ENCODE data around the gene RAB24. TPM values are rescaled to one million over a fixed set of nuclear protein-coding genes. Genes with fewer than 3 reads are reported as not detected.
A peak's percentile ranks its signal among the peaks of the same experiment; 100 is the strongest.
"Not testable (repeated sequence)": the region's sequence is repeated elsewhere in the genome, so short reads cannot be mapped to it uniquely, and the experiment has no call there.

The RAB24 gene
- total RNA-seq, result 10 to 100 TPM; 26.3 to 29.8 (median 27.5) TPM

DNA sequence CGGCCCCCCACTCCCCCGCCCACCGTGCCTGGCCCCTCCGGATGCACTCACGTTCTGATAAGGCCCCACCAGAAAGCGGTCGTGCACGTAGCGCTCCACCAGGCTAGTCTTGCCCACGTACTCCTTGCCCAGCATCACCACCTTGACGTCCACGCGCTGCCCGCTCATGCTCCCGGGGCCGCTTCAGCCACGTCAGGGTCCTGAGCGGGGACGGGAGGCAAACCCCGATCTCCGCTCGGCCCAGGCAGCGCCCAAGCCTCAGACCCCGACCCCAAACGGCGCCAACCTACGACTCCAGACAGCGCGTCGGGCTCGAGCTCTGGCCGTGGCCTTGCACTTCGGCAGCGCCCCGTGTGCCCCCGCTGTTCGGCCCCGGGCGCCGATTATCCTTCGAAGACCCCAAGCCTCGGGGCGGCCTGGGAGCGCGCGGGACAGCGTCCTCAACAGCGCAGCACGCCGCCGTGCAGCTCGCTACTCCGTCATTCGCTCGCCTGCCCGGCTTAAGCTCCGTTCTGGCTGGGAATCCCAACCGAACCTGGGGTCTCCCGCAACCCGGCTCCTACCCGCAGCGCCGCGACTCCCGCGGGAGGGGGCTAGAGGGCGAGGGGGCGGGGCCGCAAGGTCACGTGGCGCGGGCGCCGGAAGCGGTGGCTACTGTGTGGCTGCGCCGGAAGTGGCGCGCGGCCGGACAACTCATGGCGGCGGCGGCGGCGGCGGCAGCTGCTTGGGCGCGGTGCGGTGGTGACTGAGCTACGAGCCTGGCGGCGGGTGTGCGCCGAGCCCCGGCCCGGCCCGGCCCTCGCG, at the start of gene RAB24, which contains the start of gene PRELID1:
RAB24 (minus strand) TSS at position 599 of the 804 bp plus-strand sequence; CDS start at position 168, 431 bp downstream.
PRELID1 (plus strand) TSS at position 679 of the 804 bp plus-strand sequence. CDS start 187 bp downstream, outside the sequence.
- DNase-seq, result peak; percentile 82
- peaks cover 65% of the 10 kb centered on the region for H3K4me1 Mint-ChIP-seq (ENCODE audit: low read depth)
- peaks cover 12% of the 10 kb centered on the region for H3K36me3 Mint-ChIP-seq (ENCODE audit: insufficient read depth)

GRCh38 chr5:177353093-177353492, 49.6 kb upstream of the RAB24 start:
- no peaks in the 10 kb centered on the region for H3K27me3 Mint-ChIP-seq (ENCODE audit: low read depth)
- no peak for ATAC-seq
- H3K36me3 Mint-ChIP-seq (ENCODE audit: insufficient read depth), result peaks cover 10% of the 10 kb centered on the region
- peaks cover 62% of the 10 kb centered on the region for H3K4me1 Mint-ChIP-seq (ENCODE audit: low read depth)
- no peak overlapping the region for H3K4me3 Mint-ChIP-seq
- no peaks in the 10 kb centered on the region for H3K9me3 Mint-ChIP-seq
- no peak for DNase-seq

More for the DNA sequence above, at the start of gene RAB24, which contains the start of gene PRELID1:
- no peaks in the 10 kb centered on the region for H3K9me3 Mint-ChIP-seq
- ATAC-seq, result peak; percentile 81
- H3K27me3 Mint-ChIP-seq (ENCODE audit: low read depth), result no peaks in the 10 kb centered on the region
- H3K4me3 Mint-ChIP-seq, result peak within 1 kb of the TSS; percentile 92

DNA sequence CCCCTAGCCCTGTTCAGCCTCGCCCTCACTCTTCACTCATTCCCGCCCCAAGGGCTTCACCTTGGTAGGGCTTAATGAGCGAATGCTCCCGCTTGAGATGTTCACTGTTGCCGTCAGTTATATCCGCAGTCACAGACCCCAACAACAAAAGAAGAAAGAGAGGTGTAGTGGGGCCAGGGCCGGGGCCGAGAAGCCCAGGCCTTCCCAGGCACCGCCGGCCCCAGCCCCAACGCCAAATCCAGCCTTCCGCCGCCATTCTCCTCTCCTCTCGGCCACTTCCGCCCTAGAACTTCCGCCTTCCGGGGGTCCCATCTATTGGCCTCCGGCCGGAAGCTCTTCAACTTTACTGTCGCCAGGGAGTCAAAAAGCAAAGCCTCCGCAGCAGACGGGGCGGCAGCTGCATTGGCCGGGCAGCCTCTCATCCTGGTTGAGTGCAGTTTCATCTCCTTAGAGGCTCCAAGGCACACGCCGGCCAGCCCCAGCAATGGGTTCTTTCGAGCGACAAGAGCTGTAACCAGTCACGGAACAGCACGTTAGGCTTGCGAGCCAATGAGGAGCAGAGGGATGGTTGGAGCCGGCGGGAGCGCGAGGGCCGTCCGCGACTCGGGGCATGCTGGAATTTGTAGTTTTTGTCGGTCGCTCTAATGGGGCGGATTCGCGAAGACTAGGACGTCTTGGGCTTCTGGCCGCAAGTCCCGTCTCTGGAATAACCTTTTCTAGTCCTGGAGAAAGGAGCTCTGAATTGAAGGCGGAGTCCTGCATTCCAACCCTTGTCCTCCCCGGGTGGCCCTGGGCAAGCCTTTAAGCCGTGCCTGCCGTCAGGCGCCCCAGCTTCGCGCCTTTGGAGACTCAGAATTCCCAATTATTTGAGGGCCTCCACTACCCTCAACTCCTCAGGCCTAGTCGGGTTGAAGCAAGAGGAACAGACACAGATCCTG, 48.1 kb upstream of the RAB24 start, which contains the start of gene LMAN2:
LMAN2 (minus strand) TSS at position 277 of the 938 bp plus-strand sequence; CDS start at position 256, 21 bp downstream.
- peak; percentile 97 to 98 for ATAC-seq
- peak; percentile 82 for DNase-seq
- peaks cover 61% of the 10 kb centered on the region for H3K4me1 Mint-ChIP-seq (ENCODE audit: low read depth)
- no peaks in the 10 kb centered on the region for H3K9me3 Mint-ChIP-seq
- H3K27me3 Mint-ChIP-seq (ENCODE audit: low read depth), result no peaks in the 10 kb centered on the region
- peak within 1 kb of the TSS; percentile 97 for H3K4me3 Mint-ChIP-seq
- peaks cover 19% of the 10 kb centered on the region for H3K36me3 Mint-ChIP-seq (ENCODE audit: insufficient read depth)

DNA sequence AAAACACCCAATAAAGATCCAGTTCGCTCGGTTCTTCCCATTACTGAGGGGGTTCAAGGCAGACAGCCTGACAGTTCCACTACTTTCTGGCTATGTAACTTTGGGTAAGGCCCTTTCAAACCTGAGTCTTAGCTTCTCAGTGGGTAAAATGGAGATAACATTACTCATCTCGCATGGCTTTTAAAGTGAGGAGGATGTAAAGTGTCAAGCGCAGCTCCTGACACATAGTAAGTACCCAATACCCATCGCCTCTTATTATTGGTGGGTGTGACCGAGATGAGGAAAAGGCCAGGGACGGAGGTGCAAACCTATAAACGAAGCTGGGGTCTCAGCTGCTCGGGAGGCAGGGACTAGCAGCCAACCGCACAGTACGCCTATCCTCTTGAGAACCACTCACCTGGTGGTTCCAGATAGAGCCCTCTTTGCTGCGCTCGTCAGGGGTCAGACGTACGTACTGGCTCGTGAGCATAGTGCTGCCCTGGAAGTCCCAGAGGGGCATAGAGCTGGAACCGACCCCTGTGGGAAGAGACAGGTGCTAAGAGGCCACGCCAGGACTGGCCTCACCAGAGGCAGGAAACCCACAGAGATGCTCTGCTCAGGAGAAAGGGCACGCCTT, 47.4 kb upstream of the RAB24 start:
- H3K27me3 Mint-ChIP-seq (ENCODE audit: low read depth), result no peaks in the 10 kb centered on the region
- ATAC-seq (peak; percentile 6 to 7), DNase-seq (no peak)
- peaks cover 58% of the 10 kb centered on the region for H3K4me1 Mint-ChIP-seq (ENCODE audit: low read depth)
- no peaks in the 10 kb centered on the region for H3K9me3 Mint-ChIP-seq
- H3K36me3 Mint-ChIP-seq (ENCODE audit: insufficient read depth), result peaks cover 20% of the 10 kb centered on the region
- H3K4me3 Mint-ChIP-seq, result peak overlapping the region; percentile 97

- peaks cover 47% of the 10 kb centered on the region for H3K4me1 Mint-ChIP-seq (ENCODE audit: low read depth)
These were observed 46.2 kb upstream of the RAB24 start for GRCh38 chr5:177349762-177350161.

DNA sequence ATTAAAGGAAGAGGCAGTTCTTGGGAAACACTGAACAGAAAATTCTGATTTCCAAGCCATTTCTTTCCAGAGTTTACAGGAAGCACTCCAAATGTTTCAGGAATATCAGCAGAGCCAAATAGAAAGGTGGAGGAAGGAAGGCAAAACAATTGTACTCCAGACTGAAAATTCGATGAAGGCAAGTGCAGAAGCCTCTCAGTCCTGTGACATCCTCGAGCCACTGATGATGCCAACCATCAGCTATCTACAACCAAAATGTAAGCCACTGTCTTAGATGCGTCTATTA, 45.8 kb upstream of the RAB24 start:
- peaks cover 43% of the 10 kb centered on the region for H3K4me1 Mint-ChIP-seq (ENCODE audit: low read depth)
- no peaks in the 10 kb centered on the region for H3K27me3 Mint-ChIP-seq (ENCODE audit: low read depth)
- no peak for DNase-seq
- H3K9me3 Mint-ChIP-seq, result no peaks in the 10 kb centered on the region
- H3K4me3 Mint-ChIP-seq, result peak overlapping the region; percentile 97
- peaks cover 20% of the 10 kb centered on the region for H3K36me3 Mint-ChIP-seq (ENCODE audit: insufficient read depth)
- no peak for ATAC-seq

More at GRCh38 chr5:177349762-177350161, 46.2 kb upstream of the RAB24 start:
- ATAC-seq (no peak), DNase-seq (no peak)
- no peaks in the 10 kb centered on the region for H3K9me3 Mint-ChIP-seq
- H3K4me3 Mint-ChIP-seq, result peak overlapping the region; percentile 97
- peaks cover 20% of the 10 kb centered on the region for H3K36me3 Mint-ChIP-seq (ENCODE audit: insufficient read depth)
- H3K27me3 Mint-ChIP-seq (ENCODE audit: low read depth), result no peaks in the 10 kb centered on the region

DNA sequence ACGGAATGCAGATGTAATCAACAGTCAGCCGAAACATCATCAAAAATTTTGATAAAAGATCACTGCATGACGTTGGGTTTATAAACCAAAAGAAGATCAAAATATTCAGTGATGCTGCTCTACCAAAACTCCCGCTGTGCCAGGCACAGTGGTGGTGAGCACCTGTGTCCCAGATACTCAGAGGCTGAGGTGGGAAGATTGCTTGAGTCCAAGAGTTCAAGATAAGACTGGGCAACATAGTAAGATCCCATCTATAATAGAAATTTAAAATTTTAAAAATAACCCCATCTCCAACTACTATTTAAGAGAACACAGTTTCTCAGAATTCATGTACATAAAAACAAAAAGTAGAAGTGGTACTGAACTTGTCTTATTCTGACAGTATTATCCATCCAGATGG, 44.2 kb upstream of the RAB24 start:
- H3K9me3 Mint-ChIP-seq, result no peaks in the 10 kb centered on the region
- H3K4me3 Mint-ChIP-seq, result no peak overlapping the region
- peaks cover 45% of the 10 kb centered on the region for H3K4me1 Mint-ChIP-seq (ENCODE audit: low read depth)
- H3K27me3 Mint-ChIP-seq (ENCODE audit: low read depth), result no peaks in the 10 kb centered on the region
- DNase-seq (no peak), ATAC-seq (no peak)
- peaks cover 22% of the 10 kb centered on the region for H3K36me3 Mint-ChIP-seq (ENCODE audit: insufficient read depth)

DNA sequence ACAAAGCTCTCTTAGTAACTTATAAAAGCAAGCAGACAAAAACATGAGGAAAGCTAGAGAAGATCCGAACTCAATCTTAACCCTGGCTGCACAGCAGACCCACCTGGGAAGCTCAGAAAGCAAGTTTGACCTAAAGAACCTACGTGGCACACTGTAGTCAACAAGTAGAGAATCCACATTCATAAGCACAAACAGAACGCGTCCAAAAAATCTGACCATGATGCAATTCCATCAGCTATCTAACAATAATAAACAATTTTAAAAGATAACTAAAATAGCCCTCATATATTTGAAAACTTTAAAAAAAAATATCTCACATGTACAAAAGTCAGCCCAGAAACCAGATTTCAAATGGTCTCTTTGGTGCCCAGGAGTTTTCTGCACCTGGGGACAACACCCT, 43.3 kb upstream of the RAB24 start:
- no peak for DNase-seq
- Mint-ChIP-seq H3K4me1 (ENCODE audit: low read depth) (peaks cover 42% of the 10 kb centered on the region), H3K4me3 (peak overlapping the region; percentile 6), H3K27me3 (ENCODE audit: low read depth) (no peaks in the 10 kb centered on the region), H3K9me3 (no peaks in the 10 kb centered on the region), H3K36me3 (ENCODE audit: insufficient read depth) (peaks cover 24% of the 10 kb centered on the region)
- ATAC-seq, result no peak

GRCh38 chr5:177344891-177345290, 41.4 kb upstream of the RAB24 start:
- H3K36me3 Mint-ChIP-seq (ENCODE audit: insufficient read depth), result peaks cover 31% of the 10 kb centered on the region
- no peak overlapping the region for H3K4me3 Mint-ChIP-seq
- peaks cover 35% of the 10 kb centered on the region for H3K4me1 Mint-ChIP-seq (ENCODE audit: low read depth)
- ATAC-seq, result no peak
- no peaks in the 10 kb centered on the region for H3K27me3 Mint-ChIP-seq (ENCODE audit: low read depth)
- peaks cover 1% of the 10 kb centered on the region for H3K9me3 Mint-ChIP-seq
- no peak for DNase-seq

- Mint-ChIP-seq H3K9me3 (peaks cover 4% of the 10 kb centered on the region), H3K27me3 (ENCODE audit: low read depth) (no peaks in the 10 kb centered on the region), H3K36me3 (ENCODE audit: insufficient read depth) (peaks cover 30% of the 10 kb centered on the region), H3K4me1 (ENCODE audit: low read depth) (peaks cover 31% of the 10 kb centered on the region), H3K4me3 (no peak overlapping the region)
- no peak for ATAC-seq
- DNase-seq, result no peak
These were observed 40.3 kb upstream of the RAB24 start for GRCh38 chr5:177343777-177344176.

GRCh38 chr5:177343000-177343399, 39.5 kb upstream of the RAB24 start:
- not testable (repeated sequence) for DNase-seq; H3K27me3 Mint-ChIP-seq (ENCODE audit: low read depth); H3K4me3 Mint-ChIP-seq; ATAC-seq; H3K9me3 Mint-ChIP-seq
- Mint-ChIP-seq H3K36me3 (ENCODE audit: insufficient read depth) (peaks cover 30% of the 10 kb centered on the region), H3K4me1 (ENCODE audit: low read depth) (peaks cover 31% of the 10 kb centered on the region)

DNA sequence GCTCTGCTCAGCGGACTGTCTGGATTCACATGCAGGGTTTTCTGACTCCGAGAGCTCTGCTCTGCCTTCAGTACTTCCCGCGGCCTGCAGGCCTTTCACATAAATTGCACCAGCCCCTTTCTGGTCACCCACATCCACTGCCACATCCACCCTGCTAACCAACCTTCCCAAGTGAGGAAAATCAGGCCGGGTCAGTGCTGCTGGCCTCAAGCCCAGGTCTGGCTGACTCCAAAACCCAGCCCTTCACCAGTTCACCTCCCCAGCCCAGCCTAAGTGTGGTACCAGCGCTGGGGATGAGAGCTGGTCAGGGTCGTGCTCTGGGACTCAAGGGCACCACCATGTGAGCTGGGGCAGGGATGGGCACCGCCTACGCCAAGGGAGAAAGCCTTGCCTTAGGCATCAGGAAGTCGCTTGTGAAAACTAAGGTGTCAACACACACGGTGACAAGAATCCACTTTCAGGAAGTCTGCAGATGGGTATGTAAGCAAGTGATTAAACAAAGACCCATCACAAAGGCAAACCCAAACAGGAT, 35.7 kb upstream of the RAB24 start:
- H3K4me1 Mint-ChIP-seq (ENCODE audit: low read depth), result peaks cover 16% of the 10 kb centered on the region
- no peaks in the 10 kb centered on the region for H3K27me3 Mint-ChIP-seq (ENCODE audit: low read depth)
- ATAC-seq (no peak), DNase-seq (no peak)
- H3K36me3 Mint-ChIP-seq (ENCODE audit: insufficient read depth), result peaks cover 41% of the 10 kb centered on the region
- peaks cover 4% of the 10 kb centered on the region for H3K9me3 Mint-ChIP-seq
- no peak overlapping the region for H3K4me3 Mint-ChIP-seq

GRCh38 chr5:177338251-177339106, 35.0 kb upstream of the RAB24 start:
- H3K4me3 Mint-ChIP-seq, result no peak overlapping the region
- no peaks in the 10 kb centered on the region for H3K27me3 Mint-ChIP-seq (ENCODE audit: low read depth)
- peaks cover 15% of the 10 kb centered on the region for H3K4me1 Mint-ChIP-seq (ENCODE audit: low read depth)
- peaks cover 4% of the 10 kb centered on the region for H3K9me3 Mint-ChIP-seq
- H3K36me3 Mint-ChIP-seq (ENCODE audit: insufficient read depth), result peaks cover 44% of the 10 kb centered on the region
- ATAC-seq (no peak), DNase-seq (no peak)
